HG03025 (cell line): ENCODE data around the gene S100A3.

ENCODE experiments used
- ATAC-seq: cut with Tn5 transposase; IDR thresholded peaks from one replicate; pipeline ENCODE4 v1.9.1; 2021; ENCODE audit warnings: mild to moderate bottlenecking, moderate library complexity; ENCODE audit not compliant: unreplicated experiment, low FRiP score

Gene S100A3

GRCh38 chr1:153515504-153516394 lies 33.3 kb downstream of the S100A3 start:
- no peak for ATAC-seq

GRCh38 chr1:153513666-153514065 lies 35.4 kb downstream of the S100A3 start:
- ATAC-seq: no peak

- no peak for ATAC-seq
Observed at GRCh38 chr1:153513023-153513422, 36.0 kb downstream of the S100A3 start.

- ATAC-seq: no peak
Observed at GRCh38 chr1:153510984-153511410, 38.1 kb downstream of the S100A3 start.

GRCh38 chr1:153509729-153510354 lies 39.2 kb downstream of the S100A3 start:
- no peak for ATAC-seq

GRCh38 chr1:153509036-153509435 lies 40.0 kb downstream of the S100A3 start:
- no peak for ATAC-seq

GRCh38 chr1:153507926-153508583 lies 41.0 kb downstream of the S100A3 start:
- ATAC-seq: no peak

- ATAC-seq: no peak
Observed at GRCh38 chr1:153506831-153507413, 42.1 kb downstream of the S100A3 start.

GRCh38 chr1:153506386-153506785 lies 42.7 kb downstream of the S100A3 start:
- ATAC-seq: no peak

GRCh38 chr1:153505576-153505975 lies 43.5 kb downstream of the S100A3 start:
- no peak for ATAC-seq

- no peak for ATAC-seq
Observed at GRCh38 chr1:153503766-153504165, 45.3 kb downstream of the S100A3 start.

- no peak for ATAC-seq
Observed at GRCh38 chr1:153498746-153499145, 50.3 kb downstream of the S100A3 start.
